ENCODE measurements around the gene SLC38A10.

The SLC38A10 gene

DNA sequence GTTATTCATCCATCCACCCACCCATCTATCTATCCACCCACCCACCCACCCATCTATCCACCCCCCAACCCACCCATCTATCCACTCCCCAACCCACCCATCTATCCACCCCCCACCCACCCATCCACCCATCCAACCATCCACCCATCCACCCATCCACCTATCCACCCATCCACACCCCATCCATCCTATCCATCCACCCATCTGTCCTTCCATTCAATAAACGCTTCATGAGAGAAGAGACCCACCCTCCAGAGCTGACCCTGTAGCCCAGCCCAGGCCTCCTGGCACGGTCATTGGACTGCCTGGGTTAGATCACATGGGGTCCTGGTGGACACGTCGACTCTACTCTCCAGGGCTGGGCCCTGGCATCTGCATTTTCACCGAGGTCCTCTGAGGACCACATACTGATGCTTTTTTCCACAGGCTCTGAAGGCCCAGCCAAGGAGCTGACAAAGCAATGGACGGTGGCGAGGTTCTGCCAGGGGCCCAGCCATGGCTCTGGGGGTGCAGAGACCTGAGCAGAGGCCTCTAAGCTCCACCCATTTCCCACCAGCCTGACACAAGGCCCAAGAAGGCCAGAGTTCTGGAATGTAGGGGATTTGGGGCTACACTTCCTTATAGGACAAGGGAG is 41.3 kb upstream of the SLC38A10 start:
- Histone ChIP-seq H3K4me2 (ENCODE audit: low read length) (no peak overlapping the region), H2AFZ (ENCODE audit: low read length) (no peak overlapping the region), H3K27me3 (ENCODE audit: insufficient read depth, low read length) (no peaks in the 10 kb centered on the region; the same call in 1 of the 2 replicates), H3K36me3 (ENCODE audit: insufficient read depth, low read length) (no peaks in the 10 kb centered on the region), H4K20me1 (ENCODE audit: insufficient read depth, low read length) (no peaks in the 10 kb centered on the region), H3K9ac (ENCODE audit: low read length) (no peak overlapping the region), H3F3A (ENCODE audit: insufficient read depth, low read length) (no peaks in the 10 kb centered on the region), H3K4me1 (ENCODE audit: insufficient read depth, low read length, severe bottlenecking) (no peaks in the 10 kb centered on the region), H3K9me3 (ENCODE audit: low read length) (no peaks in the 10 kb centered on the region), H3K4me3 (ENCODE audit: low read depth, low read length, poor library complexity, severe bottlenecking) (no peak overlapping the region), H3K27ac (ENCODE audit: low read depth, low read length, poor library complexity, severe bottlenecking) (no peak overlapping the region), H3K9me2 (ENCODE audit: low read depth, low read length) (no peaks in the 10 kb centered on the region), H3K79me2 (ENCODE audit: insufficient read depth, low read length) (no peaks in the 10 kb centered on the region)
- no peak for TF ChIP-seq EZH2 (IDR thresholded peaks at IDR 0.05; ENCODE audit: borderline replicate concordance, low read length)
- TF ChIP-seq, protein P1, sequence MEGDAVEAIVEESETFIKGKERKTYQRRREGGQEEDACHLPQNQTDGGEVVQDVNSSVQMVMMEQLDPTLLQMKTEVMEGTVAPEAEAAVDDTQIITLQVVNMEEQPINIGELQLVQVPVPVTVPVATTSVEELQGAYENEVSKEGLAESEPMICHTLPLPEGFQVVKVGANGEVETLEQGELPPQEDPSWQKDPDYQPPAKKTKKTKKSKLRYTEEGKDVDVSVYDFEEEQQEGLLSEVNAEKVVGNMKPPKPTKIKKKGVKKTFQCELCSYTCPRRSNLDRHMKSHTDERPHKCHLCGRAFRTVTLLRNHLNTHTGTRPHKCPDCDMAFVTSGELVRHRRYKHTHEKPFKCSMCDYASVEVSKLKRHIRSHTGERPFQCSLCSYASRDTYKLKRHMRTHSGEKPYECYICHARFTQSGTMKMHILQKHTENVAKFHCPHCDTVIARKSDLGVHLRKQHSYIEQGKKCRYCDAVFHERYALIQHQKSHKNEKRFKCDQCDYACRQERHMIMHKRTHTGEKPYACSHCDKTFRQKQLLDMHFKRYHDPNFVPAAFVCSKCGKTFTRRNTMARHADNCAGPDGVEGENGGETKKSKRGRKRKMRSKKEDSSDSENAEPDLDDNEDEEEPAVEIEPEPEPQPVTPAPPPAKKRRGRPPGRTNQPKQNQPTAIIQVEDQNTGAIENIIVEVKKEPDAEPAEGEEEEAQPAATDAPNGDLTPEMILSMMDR (IDR thresholded peaks at IDR 0.05; ENCODE audit: low read length) = no peak

DNA sequence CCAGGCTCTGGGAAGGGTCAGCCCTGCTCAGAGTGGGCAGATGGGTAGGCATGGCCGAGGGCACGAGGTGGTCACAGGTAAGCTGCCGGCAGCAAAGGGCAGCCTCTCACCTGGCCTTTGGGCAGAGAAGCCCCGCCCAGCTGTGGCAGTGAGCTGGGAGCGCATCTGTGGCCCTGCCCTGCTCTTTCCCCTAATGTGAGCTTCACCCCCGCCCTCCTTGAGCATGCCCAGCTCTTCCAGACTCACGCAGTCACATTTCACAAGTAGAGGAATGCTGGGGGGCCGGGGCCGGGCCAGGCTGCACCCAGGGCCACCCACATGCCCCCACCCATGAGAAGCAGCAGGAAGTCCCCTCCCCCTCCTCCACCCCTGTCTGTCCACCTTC is 40.7 kb upstream of the SLC38A10 start:
- Histone ChIP-seq H3K4me2 (ENCODE audit: low read length) (no peak overlapping the region), H3K9ac (ENCODE audit: low read length) (no peak overlapping the region), H3K36me3 (ENCODE audit: insufficient read depth, low read length) (no peaks in the 10 kb centered on the region), H3K4me3 (ENCODE audit: low read depth, low read length, poor library complexity, severe bottlenecking) (no peak overlapping the region), H4K20me1 (ENCODE audit: insufficient read depth, low read length) (no peaks in the 10 kb centered on the region), H3K9me2 (ENCODE audit: low read depth, low read length) (no peaks in the 10 kb centered on the region), H3K4me1 (ENCODE audit: insufficient read depth, low read length, severe bottlenecking) (no peaks in the 10 kb centered on the region), H3K27ac (ENCODE audit: low read depth, low read length, poor library complexity, severe bottlenecking) (no peak overlapping the region), H2AFZ (ENCODE audit: low read length) (no peak overlapping the region), H3K79me2 (ENCODE audit: insufficient read depth, low read length) (no peaks in the 10 kb centered on the region), H3F3A (ENCODE audit: insufficient read depth, low read length) (no peaks in the 10 kb centered on the region), H3K9me3 (ENCODE audit: low read length) (no peaks in the 10 kb centered on the region), H3K27me3 (ENCODE audit: insufficient read depth, low read length) (no peaks in the 10 kb centered on the region; the same call in 1 of the 2 replicates)
- TF ChIP-seq, protein P1 (IDR thresholded peaks at IDR 0.05; ENCODE audit: low read length) = no peak
- no peak for TF ChIP-seq EZH2 (IDR thresholded peaks at IDR 0.05; ENCODE audit: borderline replicate concordance, low read length)

DNA sequence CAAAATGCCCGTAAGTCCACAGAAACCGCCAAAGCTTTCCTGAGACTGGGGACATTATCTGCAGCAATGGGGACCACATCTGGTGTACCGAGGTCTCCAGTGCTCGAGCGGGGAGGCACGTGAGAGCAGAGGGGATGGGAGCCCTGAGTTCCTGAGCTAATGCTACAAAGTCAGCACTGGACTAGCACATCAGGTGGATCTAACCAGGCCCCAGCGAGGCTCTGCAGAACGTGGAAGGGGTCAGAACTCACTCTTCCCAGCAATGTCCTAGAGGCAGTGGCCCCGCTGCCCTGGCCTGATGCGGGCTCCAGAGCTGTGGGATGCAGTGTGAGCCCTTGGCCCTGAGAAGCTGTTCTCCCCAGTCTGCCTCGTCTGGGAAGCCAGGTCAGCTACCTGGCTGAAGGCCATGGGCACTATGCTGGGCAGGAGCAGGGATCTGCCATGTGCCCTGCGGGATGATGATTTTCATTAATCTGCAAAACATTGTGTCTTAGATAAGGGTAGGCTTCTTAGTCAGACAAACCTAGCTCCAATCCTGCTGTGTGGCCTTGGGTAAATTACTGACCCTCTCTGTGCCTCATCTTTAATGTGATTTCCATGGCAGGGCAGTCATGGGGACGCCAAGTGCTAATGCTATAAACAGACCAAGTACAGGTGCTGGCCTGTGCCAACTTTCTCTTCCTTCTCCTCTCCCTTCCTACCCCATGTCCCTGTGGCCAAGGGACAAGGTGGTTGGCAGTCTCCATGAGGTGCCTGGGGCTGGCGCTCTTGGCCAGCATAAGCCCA is 40.1 kb upstream of the SLC38A10 start:
- H3K9ac ChIP-seq (ENCODE audit: low read length) = no peak overlapping the region
- H4K20me1 ChIP-seq (ENCODE audit: insufficient read depth, low read length) = no peaks in the 10 kb centered on the region
- no peaks in the 10 kb centered on the region for H3K9me3 ChIP-seq (ENCODE audit: low read length)
- H3F3A ChIP-seq (ENCODE audit: insufficient read depth, low read length) = no peaks in the 10 kb centered on the region
- no peak overlapping the region for H3K4me2 ChIP-seq (ENCODE audit: low read length)
- no peaks in the 10 kb centered on the region for H3K9me2 ChIP-seq (ENCODE audit: low read depth, low read length)
- no peaks in the 10 kb centered on the region for H3K4me1 ChIP-seq (ENCODE audit: insufficient read depth, low read length, severe bottlenecking)
- H3K36me3 ChIP-seq (ENCODE audit: insufficient read depth, low read length) = no peaks in the 10 kb centered on the region
- H3K27me3 ChIP-seq (ENCODE audit: insufficient read depth, low read length) = peaks cover 3% of the 10 kb centered on the region; the same call in 1 of the 2 replicates
- no peak overlapping the region for H3K27ac ChIP-seq (ENCODE audit: low read depth, low read length, poor library complexity, severe bottlenecking)
- no peak overlapping the region for H3K4me3 ChIP-seq (ENCODE audit: low read depth, low read length, poor library complexity, severe bottlenecking)
- no peak overlapping the region for H2AFZ ChIP-seq (ENCODE audit: low read length)
- no peaks in the 10 kb centered on the region for H3K79me2 ChIP-seq (ENCODE audit: insufficient read depth, low read length)
- no peak for TF ChIP-seq EZH2 (IDR thresholded peaks at IDR 0.05; ENCODE audit: borderline replicate concordance, low read length)
- TF ChIP-seq, protein P1 (IDR thresholded peaks at IDR 0.05; ENCODE audit: low read length) = no peak

All from OCI-LY1 (cell line).